Measurements from ENCODE around the gene LKAAEAR1. TPM values are rescaled to one million over a fixed set of nuclear protein-coding genes. Genes with fewer than 3 reads are reported as not detected.
A peak's percentile ranks its signal among the peaks of the same experiment; 100 is the strongest.

The LKAAEAR1 gene
- polyA plus RNA-seq, 2 of the 4 experiments (the other 2 are of a cell fraction): 0.14 to 0.56 TPM

DNA sequence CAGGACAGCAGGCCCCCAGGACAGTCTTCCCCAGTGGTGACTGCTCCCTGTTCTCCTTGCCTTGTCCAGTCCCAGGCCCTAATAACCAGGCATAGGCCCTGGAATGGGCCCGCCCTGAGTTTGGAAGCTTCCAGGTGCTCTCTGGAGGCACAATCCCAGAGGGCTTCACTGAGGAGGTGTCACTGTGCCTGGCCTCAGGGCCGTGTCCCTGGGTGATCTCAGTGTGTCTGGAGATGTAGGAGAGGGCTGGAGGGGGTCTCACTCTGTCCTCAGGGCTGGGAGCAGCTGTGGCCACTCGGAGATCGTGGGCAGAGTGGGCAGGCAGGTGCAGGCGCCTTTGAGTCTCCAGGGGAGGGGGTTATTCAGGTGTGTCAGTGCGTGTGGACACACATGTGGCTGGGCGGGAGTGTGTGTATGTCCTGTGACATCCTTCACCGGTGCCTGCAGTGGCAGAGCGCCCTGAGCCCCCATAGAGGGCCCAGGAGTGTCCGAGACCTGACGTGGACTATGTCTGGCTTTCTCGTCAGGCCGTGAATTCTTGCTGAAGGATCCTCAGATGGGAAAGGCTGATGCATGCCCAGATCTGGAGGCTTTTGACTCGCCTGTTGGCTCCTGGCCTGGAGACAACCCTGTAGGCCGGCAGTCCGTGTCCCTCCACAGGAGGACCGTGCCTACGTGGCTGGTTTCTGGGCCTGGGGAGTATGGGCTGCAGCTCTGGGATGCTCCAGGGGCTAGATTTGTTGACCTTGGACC, 28.7 kb upstream of the LKAAEAR1 start:
- CTCF ChIA-PET: interaction anchor here (0.9 to 7.6 kb wide), 4 partner anchors 8 to 29 kb away, joined by 3 to 63 read pairs (median 38); partner anchors contain the start of gene LKAAEAR1

DNA sequence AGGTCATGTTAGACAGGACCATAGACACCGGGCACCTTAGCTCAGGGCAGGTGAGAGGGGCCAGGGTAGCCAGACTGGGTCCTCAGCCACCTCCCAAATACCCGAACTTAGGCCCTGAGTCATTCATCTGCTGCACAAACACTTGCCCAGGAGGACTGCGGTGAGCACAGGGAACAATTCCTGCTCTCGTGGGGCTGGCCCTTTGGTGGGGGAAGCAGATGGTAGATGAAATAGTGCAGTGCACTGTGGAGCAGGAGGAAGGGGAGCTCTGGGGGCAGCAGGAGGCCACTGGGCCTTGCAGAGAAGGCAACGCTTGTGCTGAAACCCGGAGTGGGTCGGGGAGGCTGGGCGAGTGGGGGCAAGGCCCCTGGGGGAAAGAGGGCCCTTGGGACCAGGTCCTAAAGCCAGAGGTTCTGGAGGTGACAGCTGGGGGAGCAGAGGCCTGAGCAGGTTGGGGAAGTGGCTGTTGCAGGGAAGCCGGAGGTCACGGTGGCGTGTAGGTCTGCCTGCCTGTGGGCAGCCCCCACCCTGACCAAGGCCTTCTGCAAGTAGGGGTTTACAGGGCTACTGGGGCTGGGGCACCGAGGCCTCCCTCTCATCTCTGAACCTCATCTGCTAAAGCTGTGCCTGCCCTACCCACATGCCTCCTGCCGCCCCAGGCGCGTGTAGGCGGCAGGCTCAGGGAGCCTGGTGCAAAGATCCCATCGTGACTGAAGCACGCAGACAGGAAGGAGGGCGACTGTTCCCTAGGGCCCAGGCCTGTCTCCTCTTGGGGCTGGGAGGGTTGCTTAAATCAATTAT, 27.8 kb upstream of the LKAAEAR1 start:
- Histone ChIP-seq H3K9me3 (no peaks in the 10 kb centered on the region), H3K27ac (no peak overlapping the region), H3K4me2 (no peak overlapping the region), H3K4me3 (no peak overlapping the region), H3K4me1 (no peaks in the 10 kb centered on the region)
- POLR2A ChIA-PET: no interaction called here
- 77% methylated on average over 18 of the region's 19 CpGs for WGBS (ENCODE audit: missing lambda C conversion rate)
- ATAC-seq (no peak), FAIRE-seq (no peak), DNase-seq (ENCODE audit: low read depth in 1 of 2, low spot score in 1 of 2) (no peak)
- CTCF ChIA-PET: interaction anchor here (0.8 to 7.6 kb wide), 5 partner anchors 9 to 53 kb away, joined by 3 to 63 read pairs (median 6); partner anchors contain the start of gene LKAAEAR1
- TF ChIP-seq, protein P1, sequence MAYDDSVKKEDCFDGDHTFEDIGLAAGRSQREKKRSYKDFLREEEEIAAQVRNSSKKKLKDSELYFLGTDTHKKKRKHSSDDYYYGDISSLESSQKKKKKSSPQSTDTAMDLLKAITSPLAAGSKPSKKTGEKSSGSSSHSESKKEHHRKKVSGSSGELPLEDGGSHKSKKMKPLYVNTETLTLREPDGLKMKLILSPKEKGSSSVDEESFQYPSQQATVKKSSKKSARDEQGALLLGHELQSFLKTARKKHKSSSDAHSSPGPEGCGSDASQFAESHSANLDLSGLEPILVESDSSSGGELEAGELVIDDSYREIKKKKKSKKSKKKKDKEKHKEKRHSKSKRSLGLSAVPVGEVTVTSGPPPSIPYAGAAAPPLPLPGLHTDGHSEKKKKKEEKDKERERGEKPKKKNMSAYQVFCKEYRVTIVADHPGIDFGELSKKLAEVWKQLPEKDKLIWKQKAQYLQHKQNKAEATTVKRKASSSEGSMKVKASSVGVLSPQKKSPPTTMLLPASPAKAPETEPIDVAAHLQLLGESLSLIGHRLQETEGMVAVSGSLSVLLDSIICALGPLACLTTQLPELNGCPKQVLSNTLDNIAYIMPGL (CRISPR knock-in tag; IDR thresholded peaks at IDR 0.05; ENCODE audit: borderline replicate concordance): no peak
- no peak for TF ChIP-seq MAZ (IDR thresholded peaks at IDR 0.05; ENCODE audit: borderline replicate concordance, low read depth, low read length)
- no peak for TF ChIP-seq FOSL2 (IDR thresholded peaks at IDR 0.05)
- no peak for TF ChIP-seq FOSL2 (CRISPR knock-in tag; IDR thresholded peaks at IDR 0.05)
- no peak for TF ChIP-seq EHF (CRISPR knock-in tag; IDR thresholded peaks at IDR 0.05)
- no peak for TF ChIP-seq HDAC2 (IDR thresholded peaks at IDR 0.05)
- no peak for TF ChIP-seq CHD2 (IDR thresholded peaks at IDR 0.05; ENCODE audit: low read length, partially characterized antibody)
- TF ChIP-seq JUNB (IDR thresholded peaks at IDR 0.05): no peak
- TF ChIP-seq NPAS2 (CRISPR knock-in tag; IDR thresholded peaks at IDR 0.05; ENCODE audit: borderline replicate concordance): no peak
- no peak for TF ChIP-seq RFX5 (IDR thresholded peaks at IDR 0.05)
- no peak for TF ChIP-seq SREBF2 (IDR thresholded peaks at IDR 0.05)
- TF ChIP-seq MAFK (IDR thresholded peaks at IDR 0.05; ENCODE audit: partially characterized antibody): no peak
- TF ChIP-seq EP300 (IDR thresholded peaks at IDR 0.05): no peak
- no peak for TF ChIP-seq FOSB (CRISPR knock-in tag; IDR thresholded peaks at IDR 0.05)
- TF ChIP-seq EHMT2 (IDR thresholded peaks at IDR 0.05; ENCODE audit: low read depth): no peak
- TF ChIP-seq GATA3 (IDR thresholded peaks at IDR 0.05; ENCODE audit: borderline replicate concordance): no peak

More for the DNA sequence above, 28.7 kb upstream of the LKAAEAR1 start:
- WGBS (ENCODE audit: missing lambda C conversion rate): 69% methylated on average over 13 of the region's 18 CpGs
- ATAC-seq (no peak), DNase-seq (ENCODE audit: low read depth in 1 of 2, low spot score in 1 of 2) (no peak), FAIRE-seq (no peak)
- H3K4me3 ChIP-seq: no peak overlapping the region
- TF ChIP-seq RNF2 (IDR thresholded peaks at IDR 0.05; ENCODE audit: borderline replicate concordance, low read depth): no peak
- TF ChIP-seq HEYL (CRISPR knock-in tag; IDR thresholded peaks at IDR 0.05): no peak
- no peak for TF ChIP-seq MAFK (IDR thresholded peaks at IDR 0.05; ENCODE audit: partially characterized antibody)
- TF ChIP-seq ZFP36 (IDR thresholded peaks at IDR 0.05; ENCODE audit: borderline replicate concordance, partially characterized antibody): peak; percentile 68
- no peaks in the 10 kb centered on the region for H3K4me1 ChIP-seq
- H3K9me3 ChIP-seq: no peaks in the 10 kb centered on the region
- H3K4me2 ChIP-seq: no peak overlapping the region
- POLR2A ChIA-PET: no interaction called here
- H3K27ac ChIP-seq: no peak overlapping the region

DNA sequence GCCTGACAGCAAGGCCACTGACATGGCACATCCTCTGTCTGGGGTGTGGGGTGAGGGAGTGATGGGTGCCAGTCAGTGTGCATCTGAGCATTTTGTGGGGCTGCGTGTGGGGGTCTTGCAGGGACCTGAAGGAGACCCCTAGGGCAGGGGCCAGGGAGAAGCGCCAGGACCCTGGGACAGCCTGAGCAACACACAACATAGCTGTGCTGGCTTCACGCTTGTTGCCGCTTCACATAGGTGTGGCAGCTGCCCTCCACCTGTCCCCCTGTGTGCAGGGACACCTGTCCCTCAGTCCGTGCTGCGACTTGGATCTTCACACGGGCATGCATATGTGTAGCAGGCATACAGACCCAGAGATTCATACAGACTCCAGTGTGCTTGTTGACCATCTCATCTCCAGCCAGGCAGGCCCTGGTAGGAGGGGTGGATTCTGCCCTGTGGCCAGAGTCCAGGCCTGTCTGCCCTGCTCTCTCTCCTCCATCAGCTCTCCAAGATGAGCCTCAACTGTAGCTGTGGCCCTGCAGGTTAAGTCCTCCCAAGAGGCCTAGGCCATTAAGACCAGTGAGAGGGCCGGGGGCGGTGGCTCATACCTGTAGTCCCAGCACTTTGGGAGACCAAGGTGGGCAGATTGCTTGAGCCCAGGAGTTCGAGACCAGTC, 26.3 kb upstream of the LKAAEAR1 start:
- POLR2A ChIA-PET: no interaction called here
- no peak overlapping the region for H3K4me3 ChIP-seq
- FAIRE-seq (no peak), ATAC-seq (no peak), DNase-seq (ENCODE audit: low read depth in 1 of 2, low spot score in 1 of 2) (no peak)
- no peaks in the 10 kb centered on the region for H3K4me1 ChIP-seq
- no peak overlapping the region for H3K27ac ChIP-seq
- 91% methylated on average over 8 of the region's 10 CpGs for WGBS (ENCODE audit: missing lambda C conversion rate)
- no peaks in the 10 kb centered on the region for H3K9me3 ChIP-seq
- no peak overlapping the region for H3K4me2 ChIP-seq
- CTCF ChIA-PET: interaction anchor here (1.0 to 7.6 kb wide), 5 partner anchors 9 to 71 kb away, joined by 3 to 63 read pairs (median 6); partner anchors contain the start of gene LKAAEAR1
- TF ChIP-seq HEYL (CRISPR knock-in tag; IDR thresholded peaks at IDR 0.05) (no peak), EHF (CRISPR knock-in tag; IDR thresholded peaks at IDR 0.05) (no peak), REST (IDR thresholded peaks at IDR 0.05) (no peak), CEBPB (IDR thresholded peaks at IDR 0.05) (no peak), RAD21 (conservative IDR thresholded peaks at IDR 0.05 in 1 of 2, IDR thresholded peaks at IDR 0.05 in 1 of 2) (no peak), HOXA7 (CRISPR knock-in tag; IDR thresholded peaks at IDR 0.05) (no peak), FOSL2 (IDR thresholded peaks at IDR 0.05) (no peak), FOSL2 (CRISPR knock-in tag; IDR thresholded peaks at IDR 0.05) (no peak), TP53 (CRISPR knock-in tag; IDR thresholded peaks at IDR 0.05) (no peak)

All from A549 (cell line).